Measurements from ENCODE around the gene DPH1. TPM values are rescaled to one million over a fixed set of nuclear protein-coding genes. Genes with fewer than 3 reads are reported as not detected.

Gene DPH1
- total RNA-seq, 1 donor from 2014 or later, result 36.6 TPM

GRCh38 chr17:2060385-2060658, 30.4 kb downstream of the DPH1 start:
- intact Hi-C loops (cut with micrococcal nuclease), result no loop called here

DNA sequence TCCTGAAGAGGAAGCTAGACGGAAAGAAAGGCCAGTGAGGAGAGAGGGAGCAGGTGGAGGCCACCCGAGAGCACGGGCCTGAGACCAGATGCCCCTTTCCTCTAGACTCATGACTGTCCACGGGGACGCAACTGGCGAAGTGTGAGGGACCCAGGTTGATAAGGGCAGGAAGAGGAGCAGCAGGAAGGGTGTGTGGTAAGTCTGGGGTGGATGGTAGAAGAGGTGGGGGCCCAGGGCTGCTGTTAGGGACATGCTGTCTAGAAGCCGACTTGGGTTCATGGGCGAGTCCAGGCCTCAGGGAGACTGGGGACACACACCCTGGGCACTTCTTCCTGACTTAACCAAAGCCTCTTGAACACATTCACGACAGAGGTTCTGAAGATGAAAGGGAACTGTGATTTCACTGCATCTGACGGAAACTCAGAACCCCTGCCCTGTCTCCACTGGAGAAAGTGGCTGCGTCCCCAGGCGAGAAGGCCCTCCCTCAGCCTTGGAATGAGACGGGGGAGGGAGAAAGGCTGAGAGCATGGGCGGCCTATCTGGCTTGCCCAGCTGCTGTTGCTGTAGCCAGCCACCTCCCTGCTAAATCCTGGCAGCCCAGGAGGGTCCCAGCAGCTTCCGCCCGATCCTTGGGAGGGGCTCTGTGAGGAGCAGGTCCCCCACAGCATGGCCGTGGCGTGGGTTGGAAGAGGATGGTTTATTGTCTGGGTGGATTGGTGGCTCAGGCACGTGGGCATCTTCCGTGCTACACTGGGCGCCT, 30.9 kb downstream of the DPH1 start:
- intact Hi-C loops (cut with micrococcal nuclease), result no loop called here

- intact Hi-C loops (cut with micrococcal nuclease), result no loop called here
Observed at GRCh38 chr17:2061441-2061958, 31.5 kb downstream of the DPH1 start.

DNA sequence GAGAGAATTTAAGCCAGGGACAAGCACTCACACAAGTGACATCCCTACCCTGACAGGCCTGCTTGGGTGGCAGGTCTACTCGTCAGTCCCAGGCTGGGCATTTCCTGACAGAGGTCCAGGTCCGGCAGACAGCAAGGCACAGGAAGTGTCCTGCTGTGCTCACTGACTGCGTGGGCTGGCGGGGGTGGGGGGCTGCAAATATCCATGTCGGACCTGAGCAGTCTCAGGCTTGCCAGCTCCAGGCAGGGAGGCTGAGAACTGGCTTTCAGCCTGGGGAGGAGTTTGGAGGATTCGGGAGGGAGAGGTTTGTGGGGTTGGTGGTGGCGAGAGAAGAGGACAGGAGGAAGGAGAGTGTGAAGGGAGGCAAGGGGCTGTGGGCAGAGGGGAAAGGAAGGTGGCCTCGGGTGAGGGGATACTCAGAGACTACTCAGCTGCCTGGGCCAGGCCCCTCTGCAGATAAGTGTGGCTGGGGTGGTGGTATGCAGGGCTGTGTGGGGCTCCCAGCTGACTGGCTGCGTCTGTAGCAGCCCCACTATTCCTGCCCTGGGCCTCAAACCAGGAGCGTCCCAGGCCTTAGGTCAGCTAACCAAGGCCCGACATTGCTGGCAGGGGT, 32.7 kb downstream of the DPH1 start:
- intact Hi-C loops (cut with micrococcal nuclease), result no loop called here

DNA sequence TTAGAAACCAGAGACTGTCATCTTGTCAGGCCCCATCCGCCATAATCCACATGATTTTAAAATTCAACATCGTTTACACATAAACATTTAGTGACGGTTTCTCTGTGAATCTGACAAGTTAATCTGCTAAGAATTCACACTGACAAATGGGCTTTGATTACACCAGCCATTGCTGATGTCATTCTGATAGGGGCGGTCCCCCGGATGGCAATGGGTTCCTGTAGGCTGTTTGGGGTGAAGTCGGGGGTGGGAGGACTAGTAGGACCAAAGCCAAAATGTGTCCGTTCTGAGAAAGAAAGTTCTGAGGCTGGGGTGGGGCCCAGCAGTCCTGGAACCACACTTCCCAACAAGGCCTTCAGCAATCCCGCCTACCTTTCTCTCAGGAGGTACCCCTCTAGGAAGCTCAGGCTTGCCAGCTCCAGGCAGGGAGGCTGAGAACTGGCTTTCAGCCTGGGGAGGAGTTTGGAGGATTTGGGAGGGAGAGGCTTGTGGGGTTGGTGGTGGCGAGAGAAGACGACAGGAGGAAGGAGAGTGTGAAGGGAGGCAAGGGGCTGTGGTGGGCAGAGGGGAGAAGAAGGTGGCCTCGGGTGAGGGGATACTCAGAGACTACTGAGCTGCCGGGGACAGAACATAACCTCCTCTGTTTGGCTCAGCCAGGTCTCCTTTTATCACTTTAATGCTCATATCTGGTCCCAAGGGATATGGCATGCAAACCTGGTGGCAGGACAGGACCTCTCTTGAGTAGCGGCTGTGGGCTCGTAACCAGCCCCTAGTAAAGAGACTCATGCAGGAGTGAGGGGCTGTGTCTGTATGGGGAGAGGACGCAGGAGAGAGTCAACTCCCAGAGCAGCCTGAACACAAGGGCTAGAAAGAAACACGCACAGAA, 33.6 kb downstream of the DPH1 start:
- intact Hi-C loops (cut with micrococcal nuclease), result loop anchor here (2.0 kb wide), 1 partner anchor 181 kb away; no protein-coding TSS in a partner anchor

GRCh38 chr17:2064147-2064489, 34.2 kb downstream of the DPH1 start:
- intact Hi-C loops (cut with micrococcal nuclease), result loop anchor here (2.0 kb wide), 1 partner anchor 181 kb away; no protein-coding TSS in a partner anchor

- intact Hi-C loops (cut with micrococcal nuclease), result loop anchor here (2.0 kb wide), 1 partner anchor 180 kb away; no protein-coding TSS in a partner anchor
Observed at GRCh38 chr17:2064520-2064971, 34.6 kb downstream of the DPH1 start.

DNA sequence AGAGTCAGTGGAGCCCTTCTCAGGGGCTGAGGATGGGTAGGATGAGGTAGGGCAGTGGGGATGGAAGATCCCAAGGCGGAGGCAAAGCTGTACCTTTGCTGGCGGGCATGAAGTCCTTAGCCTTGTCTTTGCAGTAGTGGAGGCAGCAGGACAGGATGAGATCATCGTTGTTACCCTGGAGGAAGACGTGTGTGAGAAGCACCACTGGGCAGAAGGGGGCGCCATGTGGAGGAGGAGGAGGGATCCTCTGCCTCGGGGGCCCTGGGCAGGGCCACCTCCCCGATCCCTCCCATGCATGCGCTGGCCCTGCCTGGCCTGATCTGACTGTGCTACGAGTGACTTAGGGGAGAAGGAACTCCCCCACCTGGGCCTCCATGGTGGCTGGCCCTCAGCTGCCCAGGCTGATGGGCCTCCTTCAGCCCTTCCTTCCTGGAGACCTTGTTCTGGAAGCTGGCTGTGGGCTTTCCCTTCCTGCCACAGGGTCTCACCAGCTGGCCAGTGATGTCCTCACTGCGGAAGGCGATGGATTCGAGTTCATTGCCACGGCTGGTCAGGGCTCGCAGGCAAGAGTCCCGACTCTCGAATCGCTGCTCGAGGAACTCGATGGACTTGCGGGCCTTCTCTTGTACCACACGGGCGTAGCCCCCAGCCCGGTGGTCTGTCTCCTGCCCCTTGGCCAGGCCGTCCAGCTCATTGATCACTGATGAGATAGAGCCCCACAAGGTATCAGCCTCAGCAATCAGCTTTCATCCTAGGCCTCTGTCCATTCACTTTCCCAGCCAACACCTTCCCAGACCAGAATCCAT, 35.2 kb downstream of the DPH1 start:
- intact Hi-C loops (cut with micrococcal nuclease), result loop anchor here (2.0 kb wide), 1 partner anchor 180 kb away; no protein-coding TSS in a partner anchor

DNA sequence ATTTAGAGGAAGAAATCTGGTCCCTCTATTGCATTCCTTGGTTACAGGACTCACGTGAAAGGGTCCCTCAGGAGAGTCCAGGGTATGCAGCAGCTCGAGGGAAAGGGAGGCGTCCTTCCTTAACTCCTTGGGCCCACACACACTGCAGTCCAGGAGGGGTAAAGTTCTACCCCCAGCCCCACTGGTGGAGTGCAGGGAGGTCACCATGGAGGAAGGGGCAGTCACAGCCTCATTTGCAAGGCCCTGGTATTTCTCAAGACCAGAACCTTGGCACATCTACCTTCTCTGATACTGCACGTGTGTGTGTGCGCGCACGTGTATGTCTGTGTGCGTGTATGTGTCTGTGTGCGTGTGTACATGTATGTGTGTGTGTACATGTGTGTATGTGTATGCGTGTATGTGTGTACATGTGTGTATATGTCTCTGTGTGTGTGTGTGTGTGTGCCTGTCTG, 36.0 kb downstream of the DPH1 start:
- intact Hi-C loops (cut with micrococcal nuclease), result loop anchor here (2.0 kb wide), 1 partner anchor 179 kb away; no protein-coding TSS in a partner anchor

- intact Hi-C loops (cut with micrococcal nuclease), result no loop called here
Observed at GRCh38 chr17:2067048-2067561, 37.2 kb downstream of the DPH1 start.

- intact Hi-C loops (cut with micrococcal nuclease), result no loop called here
Observed at GRCh38 chr17:2067608-2068024, 37.7 kb downstream of the DPH1 start.

DNA sequence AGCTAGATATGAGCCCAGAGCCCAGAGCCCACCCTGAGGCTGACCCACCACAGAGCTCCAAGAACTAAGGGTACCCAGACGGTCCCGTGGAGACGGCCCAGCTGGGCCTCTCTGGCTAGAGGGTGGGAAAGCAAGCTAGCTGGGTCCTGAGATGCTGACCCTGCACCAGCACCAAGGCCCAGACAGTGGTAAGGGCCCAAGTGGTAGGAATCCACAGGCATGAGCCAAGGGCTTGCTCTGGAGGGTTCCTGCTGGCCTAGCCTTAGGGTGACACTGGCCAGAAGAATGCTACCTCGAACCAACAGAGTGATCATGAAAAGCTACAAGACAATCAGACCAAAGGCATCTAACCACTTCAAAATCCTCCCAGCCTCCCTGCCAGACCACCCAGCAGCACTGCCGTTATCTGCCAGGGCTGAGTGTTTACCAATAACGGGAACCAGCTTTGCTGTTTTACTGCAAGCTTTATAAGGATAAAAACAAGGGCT, 38.1 kb downstream of the DPH1 start:
- intact Hi-C loops (cut with micrococcal nuclease), result no loop called here

DNA sequence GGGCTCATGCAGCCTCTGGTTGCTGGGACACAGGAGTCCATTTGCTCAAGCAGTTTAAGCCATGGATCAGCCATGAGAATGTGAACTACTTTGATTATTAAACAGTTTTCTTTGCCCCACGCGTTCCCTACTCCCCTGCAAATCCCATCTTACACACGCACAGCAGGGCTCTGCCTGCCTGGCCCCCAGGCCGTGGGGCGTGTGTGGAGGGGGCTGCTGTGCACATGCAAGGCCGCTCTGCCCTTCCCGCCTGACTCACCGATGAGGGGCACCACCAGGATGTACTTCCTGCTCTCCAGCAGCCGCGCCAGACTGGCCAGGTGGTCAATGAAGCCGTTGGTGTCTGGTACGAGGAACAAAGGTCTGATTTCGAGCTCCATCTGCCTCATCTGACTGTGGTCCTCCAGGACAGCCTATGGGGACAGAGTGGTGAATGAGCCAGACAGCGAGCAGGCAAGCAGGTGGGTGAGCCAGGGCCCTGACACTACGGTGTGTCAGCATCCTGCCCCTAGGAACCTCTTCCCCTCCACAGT, 38.6 kb downstream of the DPH1 start:
- intact Hi-C loops (cut with micrococcal nuclease), result no loop called here

DNA sequence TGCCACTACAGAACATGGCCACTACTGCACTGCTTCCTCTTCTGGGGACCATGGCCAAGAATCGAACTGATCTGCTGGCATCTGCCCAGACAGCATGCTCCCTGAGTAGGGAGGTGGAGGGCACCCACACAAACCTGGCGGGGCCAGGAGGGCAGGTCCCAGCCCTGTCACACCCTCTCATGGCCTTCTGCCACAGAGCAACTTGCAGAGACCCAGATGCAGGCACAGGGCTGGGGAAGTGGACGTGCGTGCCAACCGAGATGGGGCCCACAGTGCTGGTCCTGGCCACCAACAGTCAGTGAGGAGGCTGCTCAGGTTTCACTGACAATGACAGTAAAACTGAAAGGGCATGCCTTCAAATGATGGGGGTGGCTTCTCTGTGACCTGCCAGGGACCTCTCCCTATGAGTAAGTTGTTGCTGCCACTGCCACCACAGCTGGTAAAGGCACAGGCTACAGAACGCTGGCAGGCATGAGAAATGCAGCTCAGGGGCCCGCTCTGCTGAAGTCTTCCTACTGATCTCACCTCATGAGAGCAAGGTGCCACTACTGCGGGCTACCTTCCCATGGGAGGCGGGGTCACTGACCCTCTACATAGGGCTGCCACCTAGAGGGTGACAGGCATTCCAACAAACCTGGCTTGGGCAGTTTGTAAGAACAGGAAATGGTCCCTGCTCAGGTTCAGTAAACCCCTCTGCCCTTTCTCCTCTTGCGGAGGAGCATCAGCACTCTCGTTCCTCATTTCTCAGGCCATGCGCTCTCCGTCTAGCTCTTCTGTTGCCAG, 40.5 kb downstream of the DPH1 start:
- intact Hi-C loops (cut with micrococcal nuclease), result loop anchor here (1.0 to 2.0 kb wide), 2 partner anchors 16 to 17 kb away; partner anchors contain the start of gene HIC1

DNA sequence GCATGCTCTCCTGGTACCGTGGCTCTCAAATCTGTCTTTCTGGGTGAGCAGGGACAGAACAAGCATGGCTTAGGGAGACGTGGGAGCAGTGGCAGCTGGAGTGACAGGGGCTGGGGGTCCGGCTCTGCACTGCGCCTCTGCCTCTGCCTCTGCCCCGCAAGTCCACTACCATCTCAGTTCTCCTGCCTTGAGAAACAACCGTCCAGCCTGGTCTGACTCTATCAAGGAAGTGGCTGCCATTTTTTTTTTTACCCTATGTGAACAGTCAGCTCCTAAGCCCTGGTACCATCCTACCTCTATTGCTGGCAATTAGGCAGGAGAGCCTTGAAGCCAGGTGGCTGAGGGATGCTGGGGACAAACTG, 41.1 kb downstream of the DPH1 start:
- intact Hi-C loops (cut with micrococcal nuclease), result loop anchor here (2.0 kb wide), 1 partner anchor 16 kb away; the partner anchor contains the start of gene HIC1

DNA sequence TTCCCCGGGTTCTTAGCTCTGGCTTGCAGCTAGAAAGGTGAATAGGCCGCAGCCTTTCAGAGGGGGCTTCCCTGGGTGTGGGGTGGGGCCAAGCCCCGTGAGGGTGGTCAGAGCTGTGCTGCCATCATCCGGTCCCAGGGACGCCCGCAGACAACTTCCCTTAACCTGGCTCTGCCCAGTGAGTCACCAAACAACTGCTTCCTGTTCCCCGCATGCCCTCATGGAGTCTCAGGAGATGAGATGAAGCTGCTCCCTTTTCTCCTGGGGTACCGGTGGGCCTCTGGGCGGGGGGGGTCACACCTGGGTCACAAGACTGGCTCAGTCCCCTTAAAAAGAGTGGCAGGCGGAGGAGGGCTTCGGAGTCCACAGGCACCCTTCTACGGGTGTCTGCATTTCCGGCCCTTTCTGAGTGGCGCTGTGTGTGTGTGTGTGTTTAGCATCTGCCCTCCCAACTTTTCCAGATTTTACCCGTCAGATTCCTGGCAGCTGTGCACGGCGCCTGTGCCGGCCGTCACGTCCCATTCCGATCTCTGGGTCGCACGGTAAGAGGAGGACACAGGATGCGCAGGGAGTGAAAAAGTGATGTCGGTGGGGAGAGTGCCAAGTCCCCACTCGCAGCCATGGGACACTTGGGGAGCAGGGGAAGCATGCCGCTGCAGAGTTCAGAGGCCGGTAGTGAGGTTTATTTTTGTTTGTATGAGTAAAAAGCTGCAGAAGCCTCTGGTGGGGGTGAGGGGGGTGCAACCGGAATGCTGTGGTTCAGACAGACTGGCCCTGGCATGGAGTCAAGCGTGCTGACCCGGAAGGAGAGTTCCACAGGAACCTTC, 41.7 kb downstream of the DPH1 start:
- intact Hi-C loops (cut with micrococcal nuclease), result loop anchor here (2.0 kb wide), 1 partner anchor 17 kb away; the partner anchor contains the start of gene HIC1

DNA sequence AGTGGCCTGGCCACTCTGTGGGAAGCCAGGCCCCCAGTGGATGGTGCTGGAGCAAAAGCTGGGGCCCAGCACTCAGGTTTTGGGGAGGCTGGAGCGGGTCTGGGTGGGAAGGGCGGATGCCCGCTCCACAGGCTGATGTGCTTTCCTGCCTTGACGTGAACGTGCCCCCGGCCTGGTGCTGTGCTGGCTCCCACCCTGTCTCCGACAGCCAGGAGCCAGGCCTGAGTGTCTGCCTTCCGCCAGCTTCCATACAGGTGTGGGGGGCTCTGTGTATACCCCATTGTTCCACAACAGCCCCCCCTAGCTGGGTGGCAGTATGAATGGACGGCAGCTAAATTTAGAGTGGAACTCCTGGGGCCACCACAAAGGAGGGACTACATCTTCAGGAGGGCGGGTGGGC, 45.0 kb downstream of the DPH1 start:
- intact Hi-C loops (cut with micrococcal nuclease), result no loop called here
